Activated CD4-positive, alpha-beta memory T cell treated with anti-CD3 and anti-CD28 coated beads for 36 hours (primary cell): ENCODE results near the gene ZCCHC2. TPM values are rescaled to one million over a fixed set of nuclear protein-coding genes. Genes with fewer than 3 reads are reported as not detected.

ENCODE experiments used
- CTCF ChIA-PET: fragments of 350-600 bp; sonication (Branson Sonifier 250); formaldehyde crosslinking; loops from one replicate; lab custom pipeline; 2021; ENCODE audit warnings: antibody characterized with exemption, inconsistent platforms; lab: Charles Lee
- POLR2A ChIA-PET: fragments of 350-600 bp; sonication (Branson Sonifier 250); formaldehyde crosslinking; loops from one replicate; lab custom pipeline; 2021; ENCODE audit warnings: antibody characterized with exemption; lab: Charles Lee
- DNase-seq: peaks from one replicate; pipeline ENCODE4 v3.0.0-alpha.2; 2020
- H3K27ac Mint-ChIP-seq: one replicate; pipeline ENCODE4 v1.8.0; 2021; ENCODE audit warnings: mixed read lengths
- H3K27me3 Mint-ChIP-seq: one replicate; pipeline ENCODE4 v1.8.0; 2021; ENCODE audit warnings: mixed read lengths
- H3K36me3 Mint-ChIP-seq: one replicate; pipeline ENCODE4 v1.8.0; 2021; ENCODE audit warnings: mixed read lengths
- H3K4me1 Mint-ChIP-seq: one replicate; pipeline ENCODE4 v1.8.0; 2021; ENCODE audit warnings: low read depth, mixed read lengths
- H3K4me3 Mint-ChIP-seq: one replicate; pipeline ENCODE4 v1.8.0; 2021; ENCODE audit warnings: mild to moderate bottlenecking, mixed read lengths
- H3K9me3 Mint-ChIP-seq: one replicate; pipeline ENCODE4 v1.8.0; 2021; ENCODE audit warnings: mixed read lengths
- intact Hi-C: fragments of 100-400 bp; cut with micrococcal nuclease; formaldehyde crosslinking; loops from one replicate; pipeline ENCODE4 v1.15.1; 2023
- total RNA-seq, 2 experiments: library from RNA; stranded (reverse); gene quantifications; one replicate each; pipeline ENCODE4 v1.2.3, GENCODE V29; 2021

The ZCCHC2 gene
- total RNA-seq, 2 experiments from 2014 or later = 24.9 to 27.5 TPM

DNA sequence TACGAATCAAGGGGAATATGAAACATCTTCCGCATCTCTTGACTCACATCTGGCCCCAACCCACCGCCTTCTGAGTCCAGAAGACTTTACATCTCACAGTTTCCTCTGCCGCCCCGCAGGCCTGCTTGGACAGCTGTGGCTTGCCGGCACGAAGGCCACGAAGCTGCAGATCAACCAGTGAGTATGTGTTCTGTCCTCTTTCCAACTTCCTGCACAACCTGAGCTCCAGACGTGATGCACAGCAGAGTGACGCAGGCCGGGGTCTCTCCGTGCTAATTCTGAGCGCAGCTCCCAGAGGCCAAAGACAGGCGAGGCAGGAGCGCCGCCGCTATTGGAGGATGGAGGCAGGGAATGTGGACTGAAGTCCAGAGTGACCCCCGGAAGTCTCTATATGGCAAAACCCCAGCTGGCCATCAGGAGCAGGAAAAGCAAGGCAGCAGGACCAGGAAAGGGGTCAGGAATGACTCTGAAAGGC, 93.5 kb downstream of the ZCCHC2 start:
- DNase-seq = no peak
- CTCF ChIA-PET = no interaction called here
- Mint-ChIP-seq H3K27me3 (peaks cover 35% of the 10 kb centered on the region), H3K9me3 (no peaks in the 10 kb centered on the region), H3K36me3 (no peaks in the 10 kb centered on the region), H3K4me3 (no peak overlapping the region), H3K4me1 (no peaks in the 10 kb centered on the region), H3K27ac (no peak overlapping the region)
- intact Hi-C loops = no loop called here
- POLR2A ChIA-PET = no interaction called here

DNA sequence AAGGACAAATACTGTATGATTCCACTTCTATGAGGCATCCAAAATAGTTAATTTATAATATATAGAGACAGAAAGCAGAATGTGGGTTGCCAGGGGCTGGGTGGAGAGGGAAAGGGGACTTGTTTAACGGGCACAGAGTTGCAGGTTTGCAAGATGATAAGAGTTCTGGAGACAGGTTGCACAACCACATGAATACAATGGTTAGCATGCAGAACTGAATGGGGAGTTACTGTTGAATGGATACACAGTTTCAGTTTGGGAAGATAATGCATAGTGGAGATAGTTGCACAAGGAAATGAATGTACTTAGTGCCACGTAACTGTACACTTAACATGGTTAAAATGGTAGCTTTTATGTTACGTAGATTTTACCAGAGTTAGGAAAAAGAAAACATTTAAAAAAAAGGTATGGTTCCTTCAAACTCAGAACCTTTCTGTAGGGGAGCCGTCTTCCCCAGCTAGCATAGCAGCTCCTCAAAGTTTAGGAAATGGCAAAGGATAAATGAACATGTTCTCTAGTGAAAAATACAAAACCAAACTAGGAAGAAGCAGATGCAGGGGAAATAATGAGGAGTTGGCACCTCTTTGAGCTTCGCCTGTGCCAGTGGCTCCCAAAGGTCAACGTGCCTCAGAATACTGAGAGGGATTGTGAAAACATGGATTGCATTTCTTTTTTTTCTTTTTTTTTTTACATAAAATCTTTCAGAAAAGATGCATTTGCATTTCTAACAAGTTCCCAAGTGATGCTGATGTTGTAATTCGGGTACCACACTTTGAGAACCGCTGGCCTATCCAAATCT, 95.2 kb downstream of the ZCCHC2 start:
- CTCF ChIA-PET = interaction anchor here (0.7 kb wide), 1 partner anchor 364 kb away, joined by 3 read pairs; no protein-coding TSS in a partner anchor
- H3K27ac Mint-ChIP-seq = no peak overlapping the region
- no peak overlapping the region for H3K4me3 Mint-ChIP-seq
- no peak for DNase-seq
- no peaks in the 10 kb centered on the region for H3K36me3 Mint-ChIP-seq
- H3K9me3 Mint-ChIP-seq = no peaks in the 10 kb centered on the region
- intact Hi-C loops = no loop called here
- POLR2A ChIA-PET = no interaction called here
- H3K4me1 Mint-ChIP-seq = no peaks in the 10 kb centered on the region
- peaks cover 29% of the 10 kb centered on the region for H3K27me3 Mint-ChIP-seq

DNA sequence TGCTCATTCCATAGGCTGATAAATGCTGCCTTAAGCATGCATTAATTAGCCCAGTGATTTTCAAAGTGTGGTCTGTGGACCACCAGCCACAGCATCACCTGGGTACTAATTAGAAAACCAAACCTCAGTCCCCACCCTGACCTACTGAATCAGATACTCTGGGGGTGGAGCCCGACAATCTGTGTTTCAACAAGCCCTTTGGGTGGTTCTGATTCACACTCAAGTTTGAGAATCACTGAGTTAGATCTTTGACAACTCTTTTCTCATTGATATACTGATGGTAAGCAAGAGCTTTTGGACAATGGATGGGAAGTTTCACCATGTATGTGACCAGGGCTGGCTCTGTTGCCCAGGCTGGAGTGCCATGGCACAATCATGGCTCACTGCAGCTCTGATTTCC, 95.9 kb downstream of the ZCCHC2 start:
- Mint-ChIP-seq H3K4me1 (no peaks in the 10 kb centered on the region), H3K4me3 (no peak overlapping the region), H3K27ac (no peak overlapping the region), H3K36me3 (no peaks in the 10 kb centered on the region), H3K9me3 (no peaks in the 10 kb centered on the region), H3K27me3 (peaks cover 27% of the 10 kb centered on the region)
- ChIA-PET CTCF (no interaction called here), POLR2A (no interaction called here)
- intact Hi-C loops = no loop called here
- no peak for DNase-seq

DNA sequence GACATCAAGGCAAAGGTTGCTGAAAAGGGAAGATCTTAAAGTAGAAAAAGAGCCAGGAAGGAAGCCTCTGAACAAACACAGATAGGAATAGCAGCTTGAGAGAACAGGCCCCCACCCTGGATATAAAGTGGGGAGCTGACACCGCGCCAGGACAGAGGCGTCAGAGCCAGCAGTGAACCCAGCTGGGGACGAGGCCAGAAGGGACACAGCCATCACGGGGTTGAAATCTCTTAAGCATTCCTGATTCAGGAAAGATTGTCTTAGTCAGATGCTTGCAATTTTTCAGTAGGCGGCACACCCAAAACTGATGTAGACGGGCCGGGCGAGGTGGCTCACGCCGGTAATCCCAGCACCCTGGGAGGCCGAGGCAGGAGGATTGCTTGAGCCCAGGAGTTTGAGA, 98.7 kb downstream of the ZCCHC2 start:
- Mint-ChIP-seq H3K36me3 (no peaks in the 10 kb centered on the region), H3K4me1 (no peaks in the 10 kb centered on the region), H3K4me3 (no peak overlapping the region), H3K9me3 (no peaks in the 10 kb centered on the region), H3K27me3 (peaks cover 14% of the 10 kb centered on the region), H3K27ac (no peak overlapping the region)
- CTCF ChIA-PET = no interaction called here
- POLR2A ChIA-PET = no interaction called here
- intact Hi-C loops = no loop called here
- DNase-seq = no peak

DNA sequence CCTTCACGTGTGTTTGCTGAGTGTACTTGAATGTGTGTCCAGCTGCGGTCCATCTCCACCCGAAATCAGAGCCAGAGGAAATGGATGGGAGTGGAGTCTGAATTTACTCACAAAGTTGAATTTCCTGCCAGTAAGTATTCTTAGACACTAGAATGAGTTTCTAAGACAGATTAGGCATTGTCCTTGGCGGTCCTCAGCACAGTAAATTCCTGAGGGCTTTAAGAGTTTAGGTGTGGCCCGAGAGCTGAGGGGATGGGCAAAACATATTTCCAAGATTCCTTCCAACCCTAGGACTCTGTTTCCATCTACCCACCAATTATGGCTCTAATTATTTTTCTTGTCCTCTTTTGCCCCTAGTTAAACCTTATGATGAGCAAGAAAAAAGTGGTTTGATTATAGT, 102.2 kb downstream of the ZCCHC2 start:
- ChIA-PET POLR2A (no interaction called here), CTCF (no interaction called here)
- H3K9me3 Mint-ChIP-seq = no peaks in the 10 kb centered on the region
- no peak overlapping the region for H3K4me3 Mint-ChIP-seq
- H3K4me1 Mint-ChIP-seq = no peaks in the 10 kb centered on the region
- intact Hi-C loops = no loop called here
- no peaks in the 10 kb centered on the region for H3K36me3 Mint-ChIP-seq
- no peak for DNase-seq
- H3K27ac Mint-ChIP-seq = no peak overlapping the region
- H3K27me3 Mint-ChIP-seq = no peaks in the 10 kb centered on the region

Other genes with a start within 250 kb of the ZCCHC2 start
- gene TNFRSF11A, start 197.7 kb upstream of the ZCCHC2 start, total RNA-seq = 1 to 10 TPM; 5.7 to 6.1 TPM
- gene PHLPP1, start 192.5 kb downstream of the ZCCHC2 start, total RNA-seq = 1 to 10 TPM; 8.0 to 8.7 TPM